ENCODE results near the gene GRAMD1C. TPM values are rescaled to one million over a fixed set of nuclear protein-coding genes. Genes with fewer than 3 reads are reported as not detected.
A peak's percentile ranks its signal among the peaks of the same experiment; 100 is the strongest.
"Not testable (repeated sequence)": the region's sequence is repeated elsewhere in the genome, so short reads cannot be mapped to it uniquely, and the experiment has no call there.

The GRAMD1C gene
- total RNA-seq, 1 donor from 2014 or later = 20.2 TPM

GRCh38 chr3:113850391-113850790 lies 11.8 kb downstream of the GRAMD1C start:
- not testable (repeated sequence) for DNase-seq (ENCODE audit: low read depth, low spot score)

GRCh38 chr3:113852506-113852905 lies 13.9 kb downstream of the GRAMD1C start:
- no peak for DNase-seq (ENCODE audit: low read depth, low spot score)

GRCh38 chr3:113867506-113867905 lies 28.9 kb downstream of the GRAMD1C start:
- no peak for DNase-seq (ENCODE audit: low read depth, low spot score)

GRCh38 chr3:113873293-113873692 lies 34.7 kb downstream of the GRAMD1C start:
- DNase-seq (ENCODE audit: low read depth, low spot score) = no peak

GRCh38 chr3:113873814-113874526 lies 35.4 kb downstream of the GRAMD1C start:
- DNase-seq (ENCODE audit: low read depth, low spot score) = no peak

- DNase-seq (ENCODE audit: low read depth, low spot score) = no peak
These were observed 39.8 kb downstream of the GRAMD1C start for GRCh38 chr3:113878403-113878802.

- no peak for DNase-seq (ENCODE audit: low read depth, low spot score)
These were observed 46.5 kb downstream of the GRAMD1C start for GRCh38 chr3:113885050-113885449.

GRCh38 chr3:113890256-113890900 lies 51.8 kb downstream of the GRAMD1C start:
- DNase-seq (ENCODE audit: low read depth, low spot score) = no peak

- DNase-seq (ENCODE audit: low read depth, low spot score) = no peak
These were observed 56.3 kb downstream of the GRAMD1C start for GRCh38 chr3:113894927-113895326.

GRCh38 chr3:113895964-113896363 lies 57.4 kb downstream of the GRAMD1C start:
- DNase-seq (ENCODE audit: low read depth, low spot score) = no peak

- no peak for DNase-seq (ENCODE audit: low read depth, low spot score)
These were observed 58.3 kb downstream of the GRAMD1C start for GRCh38 chr3:113896930-113897329.

- DNase-seq (ENCODE audit: low read depth, low spot score) = no peak
These were observed 58.8 kb downstream of the GRAMD1C start for GRCh38 chr3:113897373-113897777.

- DNase-seq (ENCODE audit: low read depth, low spot score) = no peak
These were observed 60.3 kb downstream of the GRAMD1C start for GRCh38 chr3:113898892-113899291.

- no peak for DNase-seq (ENCODE audit: low read depth, low spot score)
These were observed 68.1 kb downstream of the GRAMD1C start for GRCh38 chr3:113906568-113907140.

GRCh38 chr3:113908133-113908532 lies 69.5 kb downstream of the GRAMD1C start:
- no peak for DNase-seq (ENCODE audit: low read depth, low spot score)

GRCh38 chr3:113910966-113911365 lies 72.4 kb downstream of the GRAMD1C start:
- no peak for DNase-seq (ENCODE audit: low read depth, low spot score)

GRCh38 chr3:113912552-113913236 lies 74.1 kb downstream of the GRAMD1C start:
- DNase-seq (ENCODE audit: low read depth, low spot score) = peak; percentile 7

GRCh38 chr3:113914646-113915045 lies 76.1 kb downstream of the GRAMD1C start:
- DNase-seq (ENCODE audit: low read depth, low spot score) = no peak

- DNase-seq (ENCODE audit: low read depth, low spot score) = no peak
These were observed 89.0 kb downstream of the GRAMD1C start for GRCh38 chr3:113927556-113927955.

GRCh38 chr3:113946831-113947230 lies 108.2 kb downstream of the GRAMD1C start:
- DNase-seq (ENCODE audit: low read depth, low spot score) = no peak

- no peak for DNase-seq (ENCODE audit: low read depth, low spot score)
These were observed 108.9 kb downstream of the GRAMD1C start, which contains the start of gene ZDHHC23 for GRCh38 chr3:113947372-113948014. Gene ZDHHC23 (plus strand): TSS chr3:113948013. CDS start chr3:113948803, 790 bp downstream.

Data from pulmonary artery endothelial cell (primary cell).